Airway epithelial cell (primary cell): ENCODE measurements around the gene SNX4. TPM values are rescaled to one million over a fixed set of nuclear protein-coding genes. Genes with fewer than 3 reads are reported as not detected.

Source experiments
- total RNA-seq: library from RNA; depleted of rRNA; stranded (reverse); fragments of >200 nt; gene quantifications from 2 replicates; pipeline ENCODE4 v1.2.3, GENCODE V29; 2015

The SNX4 gene
- total RNA-seq = 23.1 and 32.9 TPM in 2 replicates

GRCh38 chr3:125519678-125520562, at the start of gene SNX4:
Gene SNX4 (minus strand): TSS chr3:125520202. CDS start chr3:125520172, 30 bp downstream.

Other genes starting within 250 kb of the SNX4 start
- gene ZNF148, start 144.9 kb downstream of the SNX4 start, total RNA-seq = 10.5 and 13.0 TPM in 2 replicates
- 4.6 and 8.4 TPM in 2 replicates for gene OSBPL11, start 75.3 kb upstream of the SNX4 start, total RNA-seq